ENCODE data around the gene JPH2. TPM values are rescaled to one million over a fixed set of nuclear protein-coding genes. Genes with fewer than 3 reads are reported as not detected.

JPH2 gene
- total RNA-seq, 1 donor from 2014 or later, result not detected

- intact Hi-C loops (cut with micrococcal nuclease), result loop anchor here (5.0 to 10.0 kb wide), 2 partner anchors 755 to 1102 kb away; partner anchors contain the start of gene STK4
These were observed 25.8 kb upstream of the JPH2 start for GRCh38 chr20:44212792-44213191.

GRCh38 chr20:44211177-44212039 lies 24.4 kb upstream of the JPH2 start:
- intact Hi-C loops (cut with micrococcal nuclease), result loop anchor here (1.0 to 10.0 kb wide), 10 partner anchors 100 to 1151 kb away; partner anchors contain the start of genes FITM2, SERINC3, SRSF6 and STK4

GRCh38 chr20:44210406-44211176 lies 23.6 kb upstream of the JPH2 start, which contains the start of gene OSER1:
Gene OSER1, minus strand, starts transcription at chr20:44210771. Its CDS starts 3,814 bp downstream, at chr20:44206957.
- intact Hi-C loops (cut with micrococcal nuclease), result loop anchor here (1.0 to 10.0 kb wide), 14 partner anchors 11 to 1152 kb away; partner anchors contain the start of genes FITM2, IFT52, PABPC1L and SERINC3

- intact Hi-C loops (cut with micrococcal nuclease), result loop anchor here (1.0 to 10.0 kb wide), 11 partner anchors 11 to 1153 kb away; partner anchors contain the start of genes IFT52, PABPC1L, SRSF6 and STK4
These were observed 22.9 kb upstream of the JPH2 start for GRCh38 chr20:44209686-44210405.

GRCh38 chr20:44208770-44209169 lies 21.8 kb upstream of the JPH2 start:
- intact Hi-C loops (cut with micrococcal nuclease), result no loop called here

GRCh38 chr20:44208165-44208564 lies 21.2 kb upstream of the JPH2 start:
- intact Hi-C loops (cut with micrococcal nuclease), result no loop called here

- intact Hi-C loops (cut with micrococcal nuclease), result no loop called here
These were observed 20.2 kb upstream of the JPH2 start for GRCh38 chr20:44207126-44207723.

DNA sequence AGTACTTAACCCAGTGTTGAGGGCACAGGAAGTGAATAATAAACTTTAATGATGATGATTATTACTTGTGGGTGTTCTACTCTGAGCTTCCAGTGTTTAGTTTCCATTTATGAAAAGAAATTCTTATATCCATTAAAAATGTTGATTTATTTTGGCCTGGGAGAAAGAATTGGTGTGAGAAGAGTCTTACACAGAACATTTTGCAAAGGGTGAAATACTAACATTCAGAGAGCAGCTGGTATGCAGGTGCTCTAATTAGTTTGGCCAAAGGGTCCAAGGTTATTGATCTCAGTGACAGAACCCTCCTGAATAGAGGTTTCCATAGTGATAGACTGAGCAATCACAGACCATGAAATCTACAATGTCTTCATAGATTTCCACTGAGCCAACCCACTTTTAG lies 19.1 kb upstream of the JPH2 start:
- intact Hi-C loops (cut with micrococcal nuclease), result no loop called here

DNA sequence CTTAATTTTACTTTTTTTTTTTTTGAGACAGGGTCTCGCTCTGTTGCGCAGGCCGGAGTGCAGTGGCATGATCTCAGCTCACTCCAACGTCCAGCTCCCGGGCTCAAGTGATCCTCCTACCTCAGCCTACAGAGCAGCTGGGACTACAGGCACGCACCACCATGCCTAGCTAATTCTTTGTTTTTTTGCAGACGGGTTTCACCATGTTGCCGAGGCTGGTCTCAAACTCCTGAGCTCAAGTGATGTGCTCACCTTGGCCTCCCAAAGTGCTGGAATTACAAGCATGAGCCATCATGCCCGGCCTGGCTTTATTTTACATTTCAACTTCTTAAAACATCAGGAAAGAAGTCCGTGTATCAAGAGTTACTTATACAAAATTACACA lies 17.8 kb upstream of the JPH2 start:
- intact Hi-C loops (cut with micrococcal nuclease), result no loop called here

GRCh38 chr20:44204156-44204831 lies 17.3 kb upstream of the JPH2 start:
- intact Hi-C loops (cut with micrococcal nuclease), result no loop called here

DNA sequence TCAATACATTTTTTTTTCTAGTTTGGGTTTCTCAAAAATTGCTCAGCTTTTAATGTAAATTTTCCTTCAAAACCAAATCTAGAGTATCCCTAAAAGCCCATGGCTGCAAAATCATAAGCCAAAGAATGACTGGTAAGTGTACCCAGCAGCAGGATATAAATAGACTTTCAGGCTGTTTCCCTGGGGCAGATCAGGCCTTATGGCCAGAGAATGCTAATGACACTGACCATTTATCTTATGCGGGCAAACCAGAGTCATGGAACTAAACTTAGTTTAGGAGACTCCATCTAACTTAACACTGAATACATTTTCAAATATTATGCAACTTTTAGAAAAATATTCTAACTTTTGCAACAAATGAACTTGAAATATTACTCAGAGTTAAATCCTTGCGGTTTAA lies 16.2 kb upstream of the JPH2 start:
- intact Hi-C loops (cut with micrococcal nuclease), result no loop called here

DNA sequence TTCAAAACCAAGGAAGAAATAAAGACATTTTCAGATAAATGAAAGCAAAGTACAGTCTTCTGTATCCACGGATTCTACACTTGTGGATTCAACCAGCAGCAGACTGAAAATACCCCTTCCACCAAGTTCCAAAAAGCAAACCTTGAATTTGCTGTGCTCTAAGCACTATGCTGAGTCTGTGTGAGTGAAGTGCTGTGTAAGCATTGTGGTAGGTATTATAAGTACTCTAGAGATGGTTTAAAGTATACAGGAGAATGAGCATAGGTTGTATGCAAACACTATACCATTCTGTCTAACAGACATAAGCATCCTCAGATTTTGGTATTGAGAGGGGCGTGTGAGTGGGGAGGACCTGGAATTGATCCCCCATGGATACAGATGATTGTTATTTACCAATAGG lies 14.0 kb upstream of the JPH2 start:
- intact Hi-C loops (cut with micrococcal nuclease), result no loop called here

- intact Hi-C loops (cut with micrococcal nuclease), result no loop called here
These were observed 13.4 kb upstream of the JPH2 start for GRCh38 chr20:44200371-44200770.

GRCh38 chr20:44199877-44200276 lies 12.9 kb upstream of the JPH2 start:
- intact Hi-C loops (cut with micrococcal nuclease), result loop anchor here (1.0 to 10.0 kb wide), 2 partner anchors 10 to 445 kb away; partner anchors contain the start of gene OSER1

GRCh38 chr20:44198872-44199271 lies 11.9 kb upstream of the JPH2 start:
- intact Hi-C loops (cut with micrococcal nuclease), result loop anchor here (1.0 to 10.0 kb wide), 2 partner anchors 11 to 444 kb away; partner anchors contain the start of gene OSER1

DNA sequence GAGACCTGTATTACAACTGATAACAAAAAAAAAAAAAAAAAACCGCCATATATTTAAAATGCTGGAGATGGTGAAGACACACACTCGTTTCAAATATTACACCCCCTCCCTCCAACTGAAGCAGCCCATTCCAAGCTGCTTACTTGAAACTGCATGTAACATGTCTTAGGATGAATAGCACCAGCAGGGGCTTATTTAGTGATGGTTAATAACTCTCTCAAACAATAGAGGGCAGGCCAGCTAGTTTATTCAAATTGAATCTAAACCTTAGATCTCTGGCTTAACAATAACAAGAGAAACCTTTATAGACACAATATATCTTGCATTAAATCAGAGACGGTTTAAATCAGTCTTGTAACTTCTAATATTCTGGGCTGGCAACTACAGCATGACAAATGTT lies 9.3 kb upstream of the JPH2 start:
- intact Hi-C loops (cut with micrococcal nuclease), result loop anchor here (10.0 kb wide), 1 partner anchor 441 kb away; no protein-coding TSS in a partner anchor

- intact Hi-C loops (cut with micrococcal nuclease), result loop anchor here (10.0 kb wide), 1 partner anchor 441 kb away; no protein-coding TSS in a partner anchor
These were observed 8.6 kb upstream of the JPH2 start for GRCh38 chr20:44195605-44196004.

DNA sequence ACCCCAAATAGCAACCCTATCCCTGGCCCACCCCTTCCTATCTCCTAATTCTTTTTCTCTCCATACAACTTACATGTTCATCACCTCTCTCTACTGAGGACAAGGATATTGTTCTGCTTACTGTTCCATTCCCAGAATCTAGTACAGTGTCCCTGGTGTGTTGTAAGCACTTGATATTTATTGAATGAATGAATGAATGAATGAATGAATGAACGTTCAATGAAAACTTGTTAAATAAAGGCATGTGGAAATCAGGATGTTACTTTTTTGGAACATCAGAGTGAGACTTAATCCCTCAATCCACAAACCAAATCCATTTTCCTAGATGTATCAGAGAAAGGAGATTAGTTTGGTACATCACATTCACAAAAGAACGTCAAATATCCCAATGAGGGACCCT lies 6.8 kb upstream of the JPH2 start:
- intact Hi-C loops (cut with micrococcal nuclease), result loop anchor here (5.0 to 10.0 kb wide), 2 partner anchors 56 to 439 kb away; no protein-coding TSS in a partner anchor

GRCh38 chr20:44191640-44192039 lies 4.7 kb upstream of the JPH2 start:
- intact Hi-C loops (cut with micrococcal nuclease), result loop anchor here (2.0 to 10.0 kb wide), 4 partner anchors 54 to 743 kb away; no protein-coding TSS in a partner anchor
